Measurements from ENCODE around the gene CCDC93. TPM values are rescaled to one million over a fixed set of nuclear protein-coding genes. Genes with fewer than 3 reads are reported as not detected.
A peak's percentile ranks its signal among the peaks of the same experiment; 100 is the strongest.

The CCDC93 gene
- total RNA-seq (2012; rRNA removed): 17.2 and 18.9 TPM in 2 replicates
- polyA plus RNA-seq (2012; rRNA removed): 7.3 and 8.1 TPM in 2 replicates
- 1.6 and 3.0 TPM in 2 replicates for polyA plus RNA-seq (2012; cell fraction: cytosol; rRNA removed)
- polyA plus RNA-seq (2012; cell fraction: nucleus; rRNA removed; ENCODE audit: low replicate concordance): 5.8 and 31.6 TPM in 2 replicates
- Bru-seq, nascent RNA: percentile 76 among the genes with signal in this experiment
- percentile 62 among the genes with signal in this experiment for BruChase-seq, experiment 1, labeled RNA remaining after a 6-hour chase
- BruChase-seq, experiment 2, labeled RNA remaining after a 2-hour chase: percentile 71 among the genes with signal in this experiment
- long read RNA-seq, full-length matches to known transcripts: 2 of 23 reads
- long read RNA-seq, partial matches to known transcripts: 12 of 23 reads
- long read RNA-seq, other reads (novel, unspliced or antisense): 9 of 23 reads

- CTCF ChIA-PET: interaction anchor here (1.0 to 1.1 kb wide), 2 partner anchors 9 to 19 kb away, joined by 3 read pairs; no protein-coding TSS in a partner anchor
- peak within 1 kb of the TSS; percentile 53 for H3K14ac ChIP-seq (replicated peaks; ENCODE audit: low read depth, low read length)
Measured at GRCh38 chr2:118013724-118014491, at the start of gene CCDC93. Gene CCDC93, minus strand, starts transcription at chr2:118014070. Its CDS starts 75 bp downstream, at chr2:118013995.

More at GRCh38 chr2:118013724-118014491, at the start of gene CCDC93:
- Histone ChIP-seq H3K27me3 (ENCODE audit: control insufficient read depth, insufficient read depth, low read length) (no peaks in the 10 kb centered on the region; the same call in 1 of the 2 replicates), H2AK9ac (replicated peaks; ENCODE audit: low read depth, low read length, poor library complexity) (peak within 1 kb of the TSS; percentile 80), H3K4me1 (ENCODE audit: control insufficient read depth, insufficient read depth, low read length) (peaks cover 3% of the 10 kb centered on the region), H3K18ac (ENCODE audit: low read depth, low read length) (no peak within 1 kb of the TSS), H3K4ac (ENCODE audit: low read depth, low read length) (peak within 1 kb of the TSS; percentile 52), H2BK20ac (ENCODE audit: low read depth, low read length) (0 out of 2 replicates have a peak within 1 kb of the TSS, but pooled peaks have one; percentile 5), H4K5ac (ENCODE audit: low read depth, low read length) (peak within 1 kb of the TSS; percentile 20; the same call in 1 of the 2 replicates), H3K36me3 (ENCODE audit: control insufficient read depth, insufficient read depth, low read length) (no peaks in the 10 kb centered on the region), H3K9me1 (ENCODE audit: insufficient read depth, low read length) (no peaks in the 10 kb centered on the region), H2BK120ac (ENCODE audit: low read depth, low read length) (peak within 1 kb of the TSS; percentile 39; the same call in 1 of the 2 replicates), H3K4me2 (ENCODE audit: low read depth, low read length) (peak within 1 kb of the TSS; percentile 98), H3K9me3 (ENCODE audit: control insufficient read depth, insufficient read depth, low read length) (no peaks in the 10 kb centered on the region), H3K27ac (ENCODE audit: insufficient read depth, low read length) (peak within 1 kb of the TSS; percentile 72), H3K4me3 (ENCODE audit: insufficient read depth, low read depth, low read length) (peak within 1 kb of the TSS; percentile 80), H2BK15ac (ENCODE audit: low read depth, low read length) (no peak within 1 kb of the TSS), H4K20me1 (ENCODE audit: insufficient read depth, low read length) (peaks cover 12% of the 10 kb centered on the region; the same call in 1 of the 2 replicates), H2BK5ac (ENCODE audit: low read depth, low read length, poor library complexity, severe bottlenecking) (peak within 1 kb of the TSS; percentile 55), H4K8ac (ENCODE audit: low read depth in 2 of 2, low read length in 2 of 2) (peak within 1 kb of the TSS; percentile 47 to 73), H2AK5ac (ENCODE audit: low read depth, low read length) (peak within 1 kb of the TSS; percentile 15; the same call in 1 of the 2 replicates), H3K79me1 (ENCODE audit: low read depth in 1 of 2, low read length in 2 of 2) (peaks cover 8 to 27% of the 10 kb centered on the region in 2 experiments; a peak in 3 of 4 replicates), H4K91ac (ENCODE audit: insufficient read depth, low read depth, low read length) (0 out of 2 replicates have a peak within 1 kb of the TSS, but pooled peaks have one; percentile 11), H2AFZ (replicated peaks; ENCODE audit: low read length, poor library complexity) (peak within 1 kb of the TSS; percentile 96), H3K56ac (ENCODE audit: extremely low read depth, insufficient read depth, low read length) (peak within 1 kb of the TSS; percentile 64), H3K9ac (ENCODE audit: low read depth, low read length) (peak within 1 kb of the TSS; percentile 89), H3K23ac (ENCODE audit: low read depth, low read length) (peak within 1 kb of the TSS; percentile 82)
- dilution Hi-C loops (cut with HindIII; ENCODE audit: low sequenced_read_pairs, unreplicated experiment) (no loop called here), in situ Hi-C loops (cut with MboI; ENCODE audit: low sequenced_read_pairs) (no loop called here), intact Hi-C loops (cut with micrococcal nuclease) (no loop called here)
- WGBS, 2 experiments (ENCODE audit: extremely low coverage in 2 of 2, insufficient read length in 1 of 2): 1% methylated on average over 37 of the region's 71 CpGs; no CpG with 5 or more reads in 1 of the 2 experiments
- DNase-seq (peak; percentile 76), ATAC-seq (ENCODE audit: low read depth) (peak; percentile 90)
- POLR2A ChIA-PET (ENCODE audit: unreplicated experiment): no interaction called here
- no peak for TF ChIP-seq BHLHE40 (IDR thresholded peaks at IDR 0.05; ENCODE audit: low read depth, low read length)
- TF ChIP-seq POLR2A (IDR thresholded peaks at IDR 0.05; ENCODE audit: low read depth, low read length): 0 out of 2 replicates have a peak, but pooled peaks have one; percentile 30
- TF ChIP-seq MXI1 (IDR thresholded peaks at IDR 0.05; ENCODE audit: borderline replicate concordance, low read depth, low read length): 0 out of 2 replicates have a peak, but pooled peaks have one; percentile 24
- peak; percentile 9; the same call in 1 of the 2 replicates for TF ChIP-seq MAZ (IDR thresholded peaks at IDR 0.05; ENCODE audit: borderline replicate concordance, low read depth, low read length)
- no peak for TF ChIP-seq CEBPB (IDR thresholded peaks at IDR 0.05; ENCODE audit: low read depth, low read length)
- BruUV-seq (replicated peaks): no TSS peak

All from IMR-90 (cell line).